Endothelial cell of umbilical vein (primary cell): ENCODE results near the gene CNNM2. TPM values are rescaled to one million over a fixed set of nuclear protein-coding genes. Genes with fewer than 3 reads are reported as not detected.

Experiments used
- BruUV-seq: library from RNA; stranded (reverse); fragments of 400-500 nt; replicated peaks from 2 replicates; lab custom pipeline; 2021; lab: Mats Ljungman, UMichigan
- CTCF ChIA-PET: fragments of 300-600, 350-600 bp; sonication (Branson Sonifier 250); formaldehyde crosslinking; loops from one replicate; lab custom pipeline; 2021; ENCODE audit warnings: antibody characterized with exemption, inconsistent platforms; lab: Charles Lee
- POLR2A ChIA-PET: fragments of 300-600, 350-600 bp; sonication (Branson Sonifier 250); formaldehyde crosslinking; loops from one replicate; lab custom pipeline; 2021; ENCODE audit warnings: antibody characterized with exemption, inconsistent platforms; lab: Charles Lee
- DNase-seq: peaks from one replicate; pipeline ENCODE4 v3.0.0-alpha.2; 2011; ENCODE audit warnings: low read depth, low spot score
- FAIRE-seq: peaks from 2 replicates; lab custom pipeline; 2011; peaks lifted over from hg19 to GRCh38; lab: Jason Lieb, UNC
- H2AFZ ChIP-seq: 2 replicates; pipeline ENCODE4 v1.6.0; 2012; ENCODE audit warnings: low read depth, low read length, control low read depth, inconsistent platforms
- H3K27ac ChIP-seq: 2 replicates; pipeline ENCODE4 v1.5.1; 2011; ENCODE audit warnings: low read depth, mild to moderate bottlenecking, control low read depth, low read length, moderate library complexity; ENCODE audit not compliant: insufficient read depth
- H3K27me3 ChIP-seq, 2 experiments: 2 replicates each; pipeline versions ENCODE4 v1.6.0 to v1.6.1; 2011; ENCODE audit warnings: low read length in 2 of 2, mixed read lengths in 1 of 2; ENCODE audit not compliant: control insufficient read depth in 2 of 2, insufficient read depth in 2 of 2
- H3K36me3 ChIP-seq, 2 experiments: 2 replicates in 1 of 2; 3 replicates in 1 of 2; pipeline ENCODE4 v1.5.1; 2011; ENCODE audit warnings: low read length in 2 of 2, mild to moderate bottlenecking in 1 of 2, moderate library complexity in 1 of 2; ENCODE audit not compliant: control insufficient read depth in 2 of 2, insufficient read depth in 2 of 2; ENCODE audit errors: extremely low read depth in 1 of 2
- H3K4me1 ChIP-seq: 3 replicates; pipeline ENCODE4 v1.5.1; 2011; ENCODE audit warnings: mild to moderate bottlenecking, low read length; ENCODE audit not compliant: control insufficient read depth, insufficient read depth; ENCODE audit errors: extremely low read depth
- H3K4me2 ChIP-seq: 2 replicates; pipeline ENCODE4 v1.6.1; 2011; ENCODE audit warnings: low read length, control low read depth, mixed read lengths; ENCODE audit not compliant: insufficient read depth
- H3K4me3 ChIP-seq, 3 experiments: fragments of 200-600 bp in 1 of 3; sonication (generic), shearing (Covaris generic) in 1 of 3; replicated peaks in 1 of 3; 2 replicates each; pipeline ENCODE4 v1.5.1; 2011 to 2016; ENCODE audit warnings: control low read depth in 3 of 3, low read length in 3 of 3, mild to moderate bottlenecking in 2 of 3, inconsistent platforms in 1 of 3, low read depth in 1 of 3, moderate library complexity in 1 of 3; ENCODE audit not compliant: insufficient read depth in 1 of 3
- H3K79me2 ChIP-seq: 2 replicates; pipeline ENCODE4 v1.6.0; 2012; ENCODE audit warnings: low read length, inconsistent platforms; ENCODE audit not compliant: control insufficient read depth, insufficient read depth
- H3K9ac ChIP-seq: replicated peaks from 2 replicates; pipeline ENCODE3; 2011; ENCODE audit warnings: low read length, control low read depth; ENCODE audit not compliant: insufficient read depth; ENCODE audit errors: extremely low read depth
- H3K9me1 ChIP-seq: replicated peaks from 3 replicates; pipeline ENCODE4 v1.6.0; 2011; ENCODE audit warnings: mild to moderate bottlenecking, low read length; ENCODE audit not compliant: control insufficient read depth, insufficient read depth; ENCODE audit errors: extremely low read depth
- H3K9me3 ChIP-seq: replicated peaks from 2 replicates; pipeline ENCODE4 v1.5.1; 2012; ENCODE audit warnings: low read length, inconsistent platforms; ENCODE audit not compliant: control insufficient read depth, insufficient read depth
- H4K20me1 ChIP-seq: replicated peaks from 2 replicates; pipeline ENCODE3; 2011; ENCODE audit warnings: mild to moderate bottlenecking, low read length; ENCODE audit not compliant: control insufficient read depth, insufficient read depth; ENCODE audit errors: extremely low read depth
- CTCF ChIP-seq, 2 donors: IDR thresholded peaks; 1 replicate in 1 of 2; 2 replicates in 1 of 2; pipeline ENCODE4 v1.5.1; 2011; ENCODE audit warnings: low read length in 2 of 2, mild to moderate bottlenecking in 2 of 2, moderate library complexity in 2 of 2, control low read depth in 1 of 2, inconsistent platforms in 1 of 2, low read depth in 1 of 2; ENCODE audit not compliant: insufficient read depth in 1 of 2; ENCODE audit errors: extremely low read depth in 1 of 2
- EZH2 ChIP-seq: IDR thresholded peaks from 2 replicates; pipeline ENCODE4 v1.6.1; 2012; ENCODE audit warnings: borderline replicate concordance, low read depth, mild to moderate bottlenecking, moderate library complexity, low read length, inconsistent platforms; ENCODE audit not compliant: severe bottlenecking
- FOS ChIP-seq: IDR thresholded peaks from 2 replicates; pipeline ENCODE4 v1.6.1; 2011; ENCODE audit warnings: mild to moderate bottlenecking, low read length, moderate library complexity, borderline replicate concordance; ENCODE audit not compliant: insufficient read depth
- GATA2 ChIP-seq: IDR thresholded peaks from 2 replicates; pipeline ENCODE4 v1.7.0; 2011; ENCODE audit warnings: low read depth, mild to moderate bottlenecking, moderate library complexity, mixed read lengths, low read length; ENCODE audit not compliant: insufficient read length, insufficient read depth
- JUN ChIP-seq: IDR thresholded peaks from 2 replicates; pipeline ENCODE4 v1.6.1; 2011; ENCODE audit warnings: borderline replicate concordance, low read depth; ENCODE audit not compliant: insufficient read length, insufficient read depth
- MAX ChIP-seq: IDR thresholded peaks from 2 replicates; pipeline ENCODE4 v1.6.1; 2011; ENCODE audit not compliant: insufficient read depth, insufficient read length
- MYC ChIP-seq: IDR thresholded peaks from one replicate; pipeline ENCODE4 v1.6.1; 2011; ENCODE audit warnings: mild to moderate bottlenecking, low read depth, low read length
- POLR2A ChIP-seq: IDR thresholded peaks from 2 replicates; pipeline ENCODE4 v1.6.1; 2012; ENCODE audit warnings: low read depth, mild to moderate bottlenecking, control low read depth, low read length
- POLR2AphosphoS5 ChIP-seq: IDR thresholded peaks from 2 replicates; pipeline ENCODE4 v1.6.1; 2012; ENCODE audit warnings: low read depth, mild to moderate bottlenecking, control low read depth, low read length, moderate library complexity; ENCODE audit not compliant: insufficient read depth
- dilution Hi-C: fragments of 300-500 bp; cut with MboI; formaldehyde crosslinking; loops from one replicate; pipeline ENCODE4 v1.15.0; 2019; ENCODE audit warnings: low sequenced_read_pairs; ENCODE audit not compliant: extremely low pct_ligation_motif_present
- intact Hi-C: fragments of 100-400 bp; cut with micrococcal nuclease; formaldehyde crosslinking; loops from one replicate; pipeline ENCODE4 v1.10.0; 2022
- polyA plus RNA-seq, 4 experiments: library from polyadenylated mRNA; depleted of rRNA in 3 of 4; stranded (reverse) in 3 of 4; unstranded in 1 of 4; fragments of >200 nt; gene quantifications; 2 replicates each; pipeline versions ENCODE4 v1.2.1 to v1.2.3, GENCODE V29; 2011 to 2012; ENCODE audit warnings: missing spikeins in 1 of 4
- total RNA-seq: library from RNA; stranded (reverse); gene quantifications from 2 replicates; pipeline ENCODE4 v1.2.3, GENCODE V29; 2021

The CNNM2 gene
- total and polyA plus RNA-seq, 2 donors (not counting 3 experiments of a cell fraction or from before 2014, with no cell fraction given) = 1.9 to 3.0 TPM

GRCh38 chr10:102868911-102869257, 49.2 kb upstream of the CNNM2 start:
- no peaks in the 10 kb centered on the region for H3K9me1 ChIP-seq
- no peaks in the 10 kb centered on the region for H3K36me3 ChIP-seq
- H3K79me2 ChIP-seq = no peaks in the 10 kb centered on the region
- FAIRE-seq (no peak), DNase-seq (no peak)
- TF ChIP-seq JUN (no peak), POLR2AphosphoS5 (no peak), MYC (no peak), EZH2 (no peak), CTCF (IDR thresholded peaks at IDR 0.05; ENCODE audit: extremely low read depth in 1 of 2, insufficient read depth in 1 of 2, low read depth in 1 of 2, low read length in 2 of 2) (no peak), POLR2A (no peak), MAX (no peak), GATA2 (no peak), FOS (no peak)
- dilution Hi-C loops (no loop called here), intact Hi-C loops (no loop called here)
- H3K27me3 ChIP-seq = peaks cover 2% of the 10 kb centered on the region in 2 experiments
- no peak overlapping the region for H3K27ac ChIP-seq
- no TSS peak for BruUV-seq
- ChIA-PET POLR2A (no interaction called here), CTCF (interaction anchor here (0.9 to 1.3 kb wide), 5 partner anchors 24 to 190 kb away, joined by 3 to 10 read pairs (median 3); partner anchors contain the start of gene CYP17A1)
- no peaks in the 10 kb centered on the region for H3K9me3 ChIP-seq
- no peaks in the 10 kb centered on the region for H4K20me1 ChIP-seq
- peak overlapping the region; percentile 80 for H2AFZ ChIP-seq
- peak overlapping the region in 2 of 3 experiments; percentile 42 to 53 for H3K4me3 ChIP-seq
- peak overlapping the region; percentile 74 for H3K4me2 ChIP-seq
- no peak overlapping the region for H3K9ac ChIP-seq
- peaks cover 5% of the 10 kb centered on the region for H3K4me1 ChIP-seq
